NOMO-1 (cell line): ENCODE results near the gene CASP8AP2.
"Not testable (repeated sequence)": the region's sequence is repeated elsewhere in the genome, so short reads cannot be mapped to it uniquely, and the experiment has no call there.

Experiments used
- DNase-seq, 2 experiments: peaks; one replicate each; lab custom pipeline; 2025; ENCODE audit not compliant: unreplicated experiment in 2 of 2; lab: John Stamatoyannopoulos, UW

Gene CASP8AP2

GRCh38 chr6:89819336-89820130 is 10.1 kb upstream of the CASP8AP2 start, which contains the start of gene MDN1:
TSS of gene MDN1 (minus strand) at chr6:89819794. CDS start at chr6:89819607, 187 bp downstream.
- DNase-seq, result peak; percentile 92 to 93

GRCh38 chr6:89826029-89826528 is 3.6 kb upstream of the CASP8AP2 start:
- DNase-seq, result no peak

- not testable (repeated sequence) for DNase-seq
Measured at GRCh38 chr6:89828475-89828987, 1.1 kb upstream of the CASP8AP2 start.

- peak; percentile 56 to 77 for DNase-seq
Measured at GRCh38 chr6:89828988-89829471, 650 bp upstream of the CASP8AP2 start.

- DNase-seq, result no peak
Measured at GRCh38 chr6:89830170-89830809, 610 bp downstream of the CASP8AP2 start.

- no peak for DNase-seq
Measured at GRCh38 chr6:89834884-89835792, 5.5 kb downstream of the CASP8AP2 start.

- DNase-seq, result no peak
Measured at GRCh38 chr6:89836639-89837222, 7.1 kb downstream of the CASP8AP2 start.

GRCh38 chr6:89840538-89840937 is 10.9 kb downstream of the CASP8AP2 start:
- no peak for DNase-seq

- no peak for DNase-seq
Measured at GRCh38 chr6:89842228-89842627, 12.5 kb downstream of the CASP8AP2 start.

- no peak for DNase-seq
Measured at GRCh38 chr6:89843070-89843469, 13.4 kb downstream of the CASP8AP2 start.

GRCh38 chr6:89847513-89847912 is 17.8 kb downstream of the CASP8AP2 start:
- DNase-seq, result not testable (repeated sequence)

- DNase-seq, result no peak
Measured at GRCh38 chr6:89853068-89853467, 23.4 kb downstream of the CASP8AP2 start.

- DNase-seq, result peak in 1 of 2 experiments; percentile 20
Measured at GRCh38 chr6:89858041-89858440, 28.4 kb downstream of the CASP8AP2 start.

- no peak for DNase-seq
Measured at GRCh38 chr6:89859744-89860143, 30.1 kb downstream of the CASP8AP2 start.

- DNase-seq, result no peak
Measured at GRCh38 chr6:89862273-89862672, 32.6 kb downstream of the CASP8AP2 start.

- no peak for DNase-seq
Measured at GRCh38 chr6:89862698-89863097, 33.0 kb downstream of the CASP8AP2 start.

- DNase-seq, result no peak
Measured at GRCh38 chr6:89866024-89866678, 36.5 kb downstream of the CASP8AP2 start.

GRCh38 chr6:89873721-89874120 is 44.0 kb downstream of the CASP8AP2 start:
- no peak for DNase-seq

GRCh38 chr6:89874438-89874837 is 44.8 kb downstream of the CASP8AP2 start:
- no peak for DNase-seq
